ENCODE data around the gene ADAM22. TPM values are rescaled to one million over a fixed set of nuclear protein-coding genes. Genes with fewer than 3 reads are reported as not detected.

Gene ADAM22
- total and polyA plus RNA-seq, 2 donors from 2014 or later, result 2.2 to 7.9 TPM

- no peaks in the 10 kb centered on the region for H3K36me3 ChIP-seq (ENCODE audit: control insufficient read depth in 2 of 3, insufficient read depth in 3 of 3, low read length in 3 of 3)
- H3K9ac ChIP-seq (ENCODE audit: low read length in 3 of 3), result no peak overlapping the region
- no peak overlapping the region for H3K4me3 ChIP-seq (ENCODE audit: low read length in 3 of 3)
- H3K27me3 ChIP-seq (ENCODE audit: control insufficient read depth, insufficient read depth, low read length), result no peaks in the 10 kb centered on the region
- peaks cover 0 to 23% (median 0%) of the 10 kb centered on the region in 3 donors for H3K4me1 ChIP-seq (ENCODE audit: control insufficient read depth in 2 of 3, insufficient read depth in 2 of 3, low read depth in 1 of 3, low read length in 3 of 3)
- no peak overlapping the region for H3K27ac ChIP-seq (ENCODE audit: low read depth in 2 of 2, low read length in 2 of 2)
- intact Hi-C loops (cut with DNase I), result no loop called here
- no peak for FAIRE-seq
- no peak for TF ChIP-seq CTCF (IDR thresholded peaks at IDR 0.05; ENCODE audit: borderline replicate concordance, extremely low read depth, insufficient read depth)
- no peak for DNase-seq
- no peaks in the 10 kb centered on the region for H3K9me3 ChIP-seq (ENCODE audit: control insufficient read depth in 2 of 3, insufficient read depth in 1 of 3, low read length in 3 of 3)
Measured at GRCh38 chr7:88002617-88003016, 68.6 kb downstream of the ADAM22 start.

GRCh38 chr7:88003581-88003980 is 69.5 kb downstream of the ADAM22 start:
- no peak overlapping the region for H3K9ac ChIP-seq (ENCODE audit: low read length in 3 of 3)
- peaks cover 0 to 23% (median 0%) of the 10 kb centered on the region in 3 donors for H3K4me1 ChIP-seq (ENCODE audit: control insufficient read depth in 2 of 3, insufficient read depth in 2 of 3, low read depth in 1 of 3, low read length in 3 of 3)
- intact Hi-C loops (cut with DNase I), result no loop called here
- H3K27ac ChIP-seq (ENCODE audit: low read depth in 2 of 2, low read length in 2 of 2), result no peak overlapping the region
- no peak for FAIRE-seq
- H3K36me3 ChIP-seq (ENCODE audit: control insufficient read depth in 2 of 3, insufficient read depth in 3 of 3, low read length in 3 of 3), result no peaks in the 10 kb centered on the region
- no peak for TF ChIP-seq CTCF (IDR thresholded peaks at IDR 0.05; ENCODE audit: borderline replicate concordance, extremely low read depth, insufficient read depth)
- no peak overlapping the region for H3K4me3 ChIP-seq (ENCODE audit: low read length in 3 of 3)
- no peak for DNase-seq
- no peaks in the 10 kb centered on the region for H3K9me3 ChIP-seq (ENCODE audit: control insufficient read depth in 2 of 3, insufficient read depth in 1 of 3, low read length in 3 of 3)
- no peaks in the 10 kb centered on the region for H3K27me3 ChIP-seq (ENCODE audit: control insufficient read depth, insufficient read depth, low read length)

- no peak overlapping the region for H3K4me3 ChIP-seq (ENCODE audit: low read length in 3 of 3)
- DNase-seq (no peak), FAIRE-seq (no peak)
- H3K9ac ChIP-seq (ENCODE audit: low read length in 3 of 3), result no peak overlapping the region
- no peaks in the 10 kb centered on the region for H3K27me3 ChIP-seq (ENCODE audit: control insufficient read depth, insufficient read depth, low read length)
- no peaks in the 10 kb centered on the region for H3K9me3 ChIP-seq (ENCODE audit: control insufficient read depth in 2 of 3, insufficient read depth in 1 of 3, low read length in 3 of 3)
- TF ChIP-seq CTCF (IDR thresholded peaks at IDR 0.05; ENCODE audit: borderline replicate concordance, extremely low read depth, insufficient read depth), result no peak
- intact Hi-C loops (cut with DNase I), result no loop called here
- no peak overlapping the region for H3K27ac ChIP-seq (ENCODE audit: low read depth in 2 of 2, low read length in 2 of 2)
- peaks cover 0 to 15% (median 0%) of the 10 kb centered on the region in 3 donors for H3K4me1 ChIP-seq (ENCODE audit: control insufficient read depth in 2 of 3, insufficient read depth in 2 of 3, low read depth in 1 of 3, low read length in 3 of 3)
- no peaks in the 10 kb centered on the region for H3K36me3 ChIP-seq (ENCODE audit: control insufficient read depth in 2 of 3, insufficient read depth in 3 of 3, low read length in 3 of 3)
Measured at GRCh38 chr7:88005191-88005590, 71.1 kb downstream of the ADAM22 start.

- Histone ChIP-seq H3K27me3 (ENCODE audit: control insufficient read depth, insufficient read depth, low read length) (no peaks in the 10 kb centered on the region), H3K4me1 (ENCODE audit: control insufficient read depth in 2 of 3, insufficient read depth in 2 of 3, low read depth in 1 of 3, low read length in 3 of 3) (no peaks in the 10 kb centered on the region), H3K9me3 (ENCODE audit: control insufficient read depth in 2 of 3, insufficient read depth in 1 of 3, low read length in 3 of 3) (no peaks in the 10 kb centered on the region), H3K36me3 (ENCODE audit: control insufficient read depth in 2 of 3, insufficient read depth in 3 of 3, low read length in 3 of 3) (no peaks in the 10 kb centered on the region), H3K4me3 (ENCODE audit: low read length in 3 of 3) (no peak overlapping the region), H3K27ac (ENCODE audit: low read depth in 2 of 2, low read length in 2 of 2) (no peak overlapping the region), H3K9ac (ENCODE audit: low read length in 3 of 3) (no peak overlapping the region)
- intact Hi-C loops (cut with DNase I), result no loop called here
- DNase-seq (no peak), FAIRE-seq (no peak)
- no peak for TF ChIP-seq CTCF (IDR thresholded peaks at IDR 0.05; ENCODE audit: borderline replicate concordance, extremely low read depth, insufficient read depth)
Measured at GRCh38 chr7:88009651-88010050, 75.6 kb downstream of the ADAM22 start.

Data from kidney (tissue), 14 donors.